Measurements from ENCODE around the gene PLCB1.
A peak's percentile ranks its signal among the peaks of the same experiment; 100 is the strongest.

The PLCB1 gene

DNA sequence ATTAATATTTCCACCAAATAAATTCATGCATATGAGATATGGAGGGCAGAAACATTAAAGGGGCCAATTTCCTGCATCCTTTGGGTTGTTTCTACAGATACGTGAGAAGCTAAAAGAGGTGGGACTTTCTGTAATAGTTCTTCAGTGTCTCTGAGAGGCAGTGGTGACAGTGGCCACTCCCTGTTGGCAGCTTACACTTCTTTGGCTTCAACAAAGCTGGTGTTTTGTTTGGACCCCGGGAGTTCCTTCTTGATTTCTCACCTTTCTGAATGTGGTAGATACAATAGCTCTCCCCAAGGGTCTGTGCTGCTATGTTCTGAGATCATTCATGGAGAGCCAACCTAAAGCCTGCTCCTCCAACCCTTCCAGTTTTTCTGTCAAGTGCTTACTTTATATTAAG, 7.8 kb downstream of the PLCB1 start:
- no peak overlapping the region for H3K4me3 ChIP-seq (replicated peaks in 1 of 2; ENCODE audit: low read depth in 2 of 2, low read length in 2 of 2)
- TF ChIP-seq, protein P1, sequence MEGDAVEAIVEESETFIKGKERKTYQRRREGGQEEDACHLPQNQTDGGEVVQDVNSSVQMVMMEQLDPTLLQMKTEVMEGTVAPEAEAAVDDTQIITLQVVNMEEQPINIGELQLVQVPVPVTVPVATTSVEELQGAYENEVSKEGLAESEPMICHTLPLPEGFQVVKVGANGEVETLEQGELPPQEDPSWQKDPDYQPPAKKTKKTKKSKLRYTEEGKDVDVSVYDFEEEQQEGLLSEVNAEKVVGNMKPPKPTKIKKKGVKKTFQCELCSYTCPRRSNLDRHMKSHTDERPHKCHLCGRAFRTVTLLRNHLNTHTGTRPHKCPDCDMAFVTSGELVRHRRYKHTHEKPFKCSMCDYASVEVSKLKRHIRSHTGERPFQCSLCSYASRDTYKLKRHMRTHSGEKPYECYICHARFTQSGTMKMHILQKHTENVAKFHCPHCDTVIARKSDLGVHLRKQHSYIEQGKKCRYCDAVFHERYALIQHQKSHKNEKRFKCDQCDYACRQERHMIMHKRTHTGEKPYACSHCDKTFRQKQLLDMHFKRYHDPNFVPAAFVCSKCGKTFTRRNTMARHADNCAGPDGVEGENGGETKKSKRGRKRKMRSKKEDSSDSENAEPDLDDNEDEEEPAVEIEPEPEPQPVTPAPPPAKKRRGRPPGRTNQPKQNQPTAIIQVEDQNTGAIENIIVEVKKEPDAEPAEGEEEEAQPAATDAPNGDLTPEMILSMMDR (IDR thresholded peaks at IDR 0.05; ENCODE audit: low read depth, low read length), result no peak
- DNase-seq (ENCODE audit: low read depth in 2 of 2), result no peak

DNA sequence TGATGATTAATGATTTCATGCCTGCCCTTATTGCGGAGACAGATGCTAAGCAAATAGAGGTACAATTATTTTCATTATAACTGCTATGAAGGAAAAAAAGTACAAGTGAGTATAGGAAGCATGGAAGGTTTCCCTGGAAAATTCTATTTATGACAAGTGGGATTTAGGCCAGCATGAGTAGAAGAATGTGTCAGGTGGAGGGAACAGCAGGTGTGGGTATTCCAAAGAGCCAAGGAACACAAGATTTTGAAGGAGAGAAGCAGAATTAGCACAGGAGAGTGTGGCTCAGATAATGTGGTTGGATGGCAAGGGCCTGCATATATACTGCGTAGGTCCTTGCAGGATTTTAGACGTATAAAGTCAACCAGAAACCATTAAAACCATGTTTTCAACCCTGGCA, 11.4 kb downstream of the PLCB1 start:
- TF ChIP-seq, protein P1 (IDR thresholded peaks at IDR 0.05; ENCODE audit: low read depth, low read length), result no peak
- DNase-seq (ENCODE audit: low read depth in 2 of 2), result no peak

DNA sequence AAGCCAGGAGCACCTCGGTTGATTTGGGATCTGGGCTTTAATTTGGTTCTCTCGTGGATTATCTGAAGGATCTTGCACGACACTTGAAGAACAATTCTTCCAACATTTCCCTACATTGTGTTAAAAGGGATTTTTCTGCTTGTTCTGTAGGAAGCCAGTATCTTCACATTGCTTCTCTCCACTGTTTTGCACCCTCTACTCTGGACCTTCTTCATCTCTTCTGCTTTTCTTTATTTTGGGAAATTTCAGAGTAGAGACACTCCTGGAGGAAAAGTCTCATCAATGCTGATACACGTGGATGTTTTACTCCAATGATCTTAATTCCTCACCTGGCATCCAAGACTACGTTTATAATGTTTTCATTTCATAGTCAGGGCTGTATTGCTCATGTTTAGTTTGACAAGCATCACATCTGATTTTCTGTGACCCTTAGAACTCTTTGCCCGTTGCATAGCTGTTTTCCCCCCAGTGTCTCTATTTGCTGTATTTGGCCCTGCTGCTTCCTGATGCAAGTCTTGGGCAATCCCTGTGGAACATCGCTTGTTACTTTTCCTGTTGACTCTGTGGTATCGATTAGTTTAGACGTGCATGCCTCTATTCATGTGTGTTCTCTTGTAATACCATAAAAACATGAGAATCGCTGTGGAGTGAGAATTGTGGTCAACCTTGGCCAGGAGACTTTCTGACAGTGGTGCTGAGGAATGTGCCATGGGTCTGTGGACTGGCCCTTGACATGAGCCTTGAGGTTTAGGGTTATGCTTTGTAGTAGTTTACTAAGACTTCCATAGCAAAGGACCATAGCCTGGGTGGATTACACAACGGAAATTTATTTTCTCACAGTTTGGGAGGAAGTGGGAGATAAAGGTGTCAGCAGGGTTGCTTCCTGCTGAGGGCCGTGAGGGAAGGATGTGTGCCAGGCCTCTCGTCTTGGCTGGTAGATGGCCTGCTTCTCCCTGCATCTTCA, 12.5 kb downstream of the PLCB1 start:
- no peak overlapping the region for H3K4me3 ChIP-seq (replicated peaks in 1 of 2; ENCODE audit: low read depth in 2 of 2, low read length in 2 of 2)
- TF ChIP-seq, protein P1 (IDR thresholded peaks at IDR 0.05; ENCODE audit: low read depth, low read length), result no peak
- DNase-seq (ENCODE audit: low read depth in 2 of 2), result peak; percentile 80 to 92

More for the DNA sequence above, 11.4 kb downstream of the PLCB1 start:
- no peak overlapping the region for H3K4me3 ChIP-seq (replicated peaks in 1 of 2; ENCODE audit: low read depth in 2 of 2, low read length in 2 of 2)

DNA sequence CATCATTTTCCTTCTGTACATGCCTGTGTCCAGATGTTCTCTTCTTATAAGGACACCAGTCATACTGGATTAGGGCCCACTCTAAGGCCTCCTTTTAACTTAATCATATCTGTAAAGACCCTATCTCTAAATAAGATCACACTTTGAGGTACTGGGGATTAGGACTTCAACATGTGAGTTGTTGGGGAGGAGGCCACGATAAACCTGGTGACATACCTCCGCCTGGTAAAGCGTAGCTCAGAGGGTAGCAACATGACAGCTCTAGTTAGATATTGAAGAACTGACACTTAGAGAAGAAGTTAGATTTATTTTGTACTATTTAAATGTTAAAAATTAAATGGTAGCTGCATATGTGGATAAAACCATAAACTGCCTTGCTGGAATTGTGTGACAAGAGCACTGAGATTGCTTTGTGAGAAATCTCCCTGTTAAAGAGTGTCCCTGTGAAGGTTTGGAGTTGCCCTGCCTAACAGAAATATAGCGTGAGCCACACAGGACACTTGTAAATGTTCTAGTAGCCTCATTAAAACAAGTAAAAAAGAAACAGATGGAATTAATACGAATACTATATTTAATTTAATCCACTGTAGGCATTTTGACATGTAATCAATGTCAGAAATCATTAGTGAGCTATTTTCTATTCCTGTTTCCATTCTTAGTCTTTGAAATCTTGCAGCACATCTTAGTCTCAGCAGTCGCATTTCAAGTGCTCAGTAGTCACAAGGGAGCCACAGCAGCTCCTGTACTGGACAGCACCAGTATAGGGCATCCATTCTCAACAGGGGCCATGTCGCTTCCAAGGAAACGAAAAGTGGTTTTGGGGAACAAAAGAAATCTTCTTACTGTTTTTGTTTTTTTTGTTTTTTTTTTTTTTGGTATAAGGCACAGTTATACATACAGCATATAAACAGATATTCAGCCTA, 13.4 kb downstream of the PLCB1 start:
- H3K4me3 ChIP-seq (replicated peaks in 1 of 2; ENCODE audit: low read depth in 2 of 2, low read length in 2 of 2), result no peak overlapping the region
- no peak for DNase-seq (ENCODE audit: low read depth in 2 of 2)
- TF ChIP-seq, protein P1 (IDR thresholded peaks at IDR 0.05; ENCODE audit: low read depth, low read length), result no peak

- TF ChIP-seq, protein P1 (IDR thresholded peaks at IDR 0.05; ENCODE audit: low read depth, low read length), result no peak
- DNase-seq (ENCODE audit: low read depth in 2 of 2), result no peak
- no peak overlapping the region for H3K4me3 ChIP-seq (replicated peaks in 1 of 2; ENCODE audit: low read depth in 2 of 2, low read length in 2 of 2)
Observed at GRCh38 chr20:8147476-8147875, 15.4 kb downstream of the PLCB1 start.

DNA sequence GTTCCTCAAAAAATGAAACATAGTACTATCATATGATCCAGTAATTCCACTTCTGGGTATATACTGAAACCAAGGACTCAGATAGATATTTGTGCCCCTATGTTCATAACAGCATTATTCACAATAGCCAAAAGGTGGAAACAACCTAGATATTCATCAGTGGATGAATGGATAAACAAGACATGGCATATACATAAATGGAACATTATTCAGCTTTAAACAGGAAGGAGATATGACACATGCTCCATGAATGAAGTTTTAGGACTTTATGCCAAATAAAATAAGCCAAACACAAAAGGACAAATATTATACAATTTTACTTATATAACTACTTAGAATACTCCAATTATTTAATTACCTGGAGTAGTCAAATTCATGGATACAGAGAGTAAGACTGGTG, 16.4 kb downstream of the PLCB1 start:
- H3K4me3 ChIP-seq (replicated peaks in 1 of 2; ENCODE audit: low read depth in 2 of 2, low read length in 2 of 2), result no peak overlapping the region
- DNase-seq (ENCODE audit: low read depth in 2 of 2), result peak in 1 of 2 donors; percentile 71
- TF ChIP-seq, protein P1 (IDR thresholded peaks at IDR 0.05; ENCODE audit: low read depth, low read length), result no peak
